NCI-H82 (cell line): ENCODE data around the gene LOXL3.

Experiments
- DNase-seq: peaks from one replicate; lab custom pipeline; 2025; lab: John Stamatoyannopoulos, UW

Gene LOXL3

DNA sequence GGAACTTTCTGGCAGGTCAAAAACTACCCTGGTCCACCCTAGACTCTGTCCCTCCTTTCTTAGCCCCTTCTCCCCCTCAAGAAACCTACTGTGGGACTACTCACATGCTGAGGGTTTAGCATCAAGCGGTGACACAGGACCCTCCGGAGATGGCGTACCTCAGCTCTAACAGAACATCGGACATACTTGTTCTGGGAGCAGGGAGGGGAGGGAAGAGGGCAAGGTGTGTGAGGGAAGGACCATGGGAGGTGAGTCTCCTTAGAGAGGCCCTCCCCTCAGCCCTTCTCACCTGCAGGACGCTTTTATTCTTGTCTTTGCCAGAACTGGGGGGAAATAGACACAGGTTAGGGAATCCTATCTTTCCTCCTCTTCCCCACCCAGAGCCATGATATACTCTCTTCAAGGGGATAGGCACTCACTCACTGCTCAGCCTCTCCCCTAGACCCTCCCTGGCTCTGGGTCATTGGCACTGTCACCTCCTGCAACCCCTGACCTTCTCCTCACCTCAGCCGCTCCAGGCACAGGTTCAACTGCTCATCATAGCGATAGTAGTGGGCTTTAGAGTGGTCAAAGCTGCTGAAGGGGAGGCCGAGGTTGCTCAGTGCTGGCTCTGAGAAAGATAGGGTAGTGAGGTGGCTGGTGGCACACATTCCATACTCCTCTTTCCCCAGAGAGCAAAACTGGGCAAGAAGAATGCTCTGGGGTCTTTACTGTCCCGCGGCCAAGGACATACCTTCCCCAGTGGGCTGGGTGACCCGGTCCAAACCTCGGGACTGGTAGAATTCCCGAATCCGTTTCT lies 48.1 kb downstream of the LOXL3 start:
- no peak for DNase-seq

DNA sequence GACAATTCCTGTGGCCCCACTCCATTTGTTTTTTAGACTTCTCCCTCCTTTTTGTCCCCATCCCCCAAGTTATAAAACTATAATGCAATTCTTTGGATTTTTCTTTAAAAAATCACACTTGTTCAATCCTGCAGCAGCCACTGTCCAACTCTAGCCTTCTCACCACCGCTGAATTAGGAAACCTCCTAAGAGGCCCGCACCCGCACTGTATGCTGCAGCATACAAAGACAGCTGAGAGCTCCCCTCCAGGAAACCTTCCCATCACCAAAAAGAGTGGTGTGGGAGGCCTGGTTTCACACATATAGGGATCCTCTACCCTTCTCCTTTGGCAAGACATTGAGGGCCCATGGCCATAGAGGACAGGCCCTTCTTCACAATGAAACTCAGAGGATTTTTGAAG lies 49.2 kb downstream of the LOXL3 start:
- no peak for DNase-seq

DNA sequence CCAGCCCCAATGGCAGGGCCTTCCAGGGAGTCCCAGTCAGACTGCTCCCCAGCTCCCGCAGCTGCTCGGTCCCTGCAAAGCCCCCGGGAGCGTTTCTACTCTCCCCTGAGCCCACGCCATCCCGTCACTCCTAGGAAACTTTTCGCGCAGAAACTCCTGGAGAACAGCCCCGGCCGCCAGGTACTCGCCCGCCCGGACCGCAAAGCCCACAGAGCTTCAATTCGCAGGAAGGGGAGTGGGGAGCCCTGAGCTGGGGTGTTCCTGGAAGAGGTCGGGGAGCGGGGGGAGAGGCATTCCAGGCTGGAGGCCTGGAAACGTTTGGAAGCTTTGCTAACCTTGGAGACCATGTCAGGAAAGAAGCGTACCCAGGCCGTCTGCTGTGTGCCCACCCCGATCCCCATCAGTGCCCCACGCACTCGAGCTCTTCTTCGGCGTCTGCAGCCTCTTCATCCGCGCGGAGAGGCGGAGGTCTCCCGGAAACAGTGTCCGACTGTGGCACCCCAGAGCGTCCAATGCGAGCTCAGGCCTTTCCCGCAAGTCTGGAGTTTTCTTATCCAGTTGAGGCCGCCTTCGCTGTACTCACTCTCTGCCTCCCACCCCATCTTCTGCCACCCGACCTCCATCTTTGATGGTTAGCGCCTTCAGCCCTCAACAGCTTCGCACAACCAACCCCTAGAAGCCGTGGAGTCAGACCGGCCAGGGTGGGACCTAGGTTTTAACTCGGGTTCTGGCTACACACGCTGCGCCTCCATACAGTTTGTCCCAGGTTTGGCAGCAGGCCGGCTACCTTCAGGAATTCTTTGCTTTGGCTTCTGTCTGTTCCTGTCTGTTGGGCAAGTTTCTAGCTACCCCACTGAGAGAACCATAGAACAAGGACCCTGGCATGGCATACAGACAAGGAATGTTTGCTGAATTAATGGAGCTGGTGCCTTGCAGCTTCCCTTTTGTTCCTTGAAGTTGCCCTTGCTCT lies 50.0 kb downstream of the LOXL3 start:
- DNase-seq: no peak

DNA sequence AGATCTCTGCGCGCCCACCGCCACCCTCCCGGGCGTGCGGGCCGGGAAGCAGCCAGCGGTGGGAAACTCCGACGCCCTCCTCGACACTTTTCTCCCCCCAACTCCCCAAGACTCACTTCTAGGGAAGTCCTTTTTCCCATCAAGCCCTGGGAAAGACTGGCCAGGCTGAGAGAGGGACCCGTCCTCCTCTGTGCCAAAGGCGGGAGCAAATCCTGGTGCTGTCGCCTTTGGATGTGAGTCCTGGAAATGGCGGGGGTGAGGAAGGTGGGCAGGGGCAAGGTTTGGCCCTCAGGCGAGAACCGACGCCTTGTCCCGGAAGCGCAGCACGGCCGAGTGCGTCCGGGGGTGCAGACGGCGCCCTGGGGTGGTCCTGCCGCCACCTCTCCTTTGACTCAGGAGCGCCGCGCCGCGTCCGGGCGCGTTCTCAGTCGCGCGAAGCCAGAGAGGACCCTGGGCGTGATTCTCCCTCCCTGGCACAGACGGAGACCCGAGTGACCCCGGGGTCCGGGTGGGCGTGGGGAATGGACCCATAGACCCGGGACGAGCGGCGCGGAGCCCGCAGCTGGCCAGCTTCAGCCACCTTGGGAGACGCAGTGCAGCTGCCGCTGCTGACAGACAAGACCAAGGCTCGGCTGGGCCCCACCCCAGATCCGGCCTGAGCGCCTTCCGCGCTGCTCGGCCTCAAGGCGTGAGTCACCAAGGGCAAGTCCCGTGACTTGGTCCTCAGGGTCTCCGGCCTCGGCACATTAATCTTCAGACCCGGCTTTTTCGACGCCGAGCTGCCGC lies 50.8 kb downstream of the LOXL3 start:
- DNase-seq: peak; percentile 77

DNA sequence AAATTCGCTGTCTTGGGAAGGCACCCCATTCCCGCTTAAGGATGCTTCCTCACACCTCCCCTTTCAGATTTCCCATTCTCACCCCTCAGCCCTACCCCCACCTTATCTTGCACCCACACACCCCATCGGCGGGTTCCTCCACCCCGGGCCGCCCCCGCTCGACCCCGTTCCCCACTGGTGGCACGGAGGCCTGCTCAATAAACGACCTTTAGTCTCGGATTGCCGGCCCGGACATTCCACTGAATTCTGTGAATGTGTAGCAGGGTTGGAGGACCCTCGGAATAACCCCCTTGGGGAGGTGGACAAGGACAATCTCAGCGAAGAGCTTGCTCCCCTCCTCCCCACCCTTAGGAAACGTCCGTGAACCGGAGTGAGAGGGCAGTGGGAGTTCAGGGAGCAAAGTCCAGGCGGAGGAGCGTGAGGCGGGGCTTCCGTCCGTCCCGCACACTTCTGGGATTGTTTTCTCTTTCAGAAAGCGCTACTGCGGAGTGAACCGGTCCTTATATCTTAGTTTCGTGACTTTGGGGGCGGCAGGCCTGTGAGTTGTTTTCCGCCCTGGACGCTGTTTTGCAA lies 51.5 kb downstream of the LOXL3 start:
- DNase-seq: no peak

DNA sequence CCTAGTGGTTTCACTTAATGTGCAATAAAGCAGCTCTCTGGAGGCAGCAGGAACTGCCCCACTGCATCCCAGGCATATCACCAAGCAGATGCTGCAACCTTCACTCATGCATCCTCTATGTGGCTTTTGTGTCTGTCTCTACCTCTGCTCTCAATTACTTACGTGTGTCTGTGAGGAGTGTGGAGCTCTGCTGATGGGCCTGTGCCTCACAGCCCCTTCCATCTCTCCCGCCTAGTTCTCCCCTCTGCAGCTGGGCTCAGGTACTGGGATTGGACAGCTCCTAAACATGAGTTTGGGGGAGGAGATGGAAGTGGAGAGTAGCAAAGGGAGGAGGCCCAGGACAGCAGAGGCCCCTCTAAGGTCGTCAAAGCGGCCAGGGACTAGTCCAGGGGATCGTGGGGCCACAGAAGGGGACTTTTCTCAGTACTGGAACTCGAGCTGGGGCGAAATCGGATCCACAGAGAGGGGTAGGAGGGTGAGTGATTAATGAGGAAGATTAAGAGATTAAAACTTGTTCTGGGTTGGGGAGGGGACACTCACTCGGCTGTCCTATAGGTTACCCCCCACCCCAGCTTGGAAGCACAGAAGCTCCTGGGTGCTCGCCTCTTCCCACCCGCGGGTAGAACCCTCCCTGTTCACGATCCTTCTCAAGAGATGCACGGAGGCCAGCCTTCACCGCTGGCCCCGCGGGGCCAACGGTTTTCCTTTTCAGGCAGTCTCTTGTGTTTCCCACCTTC lies 52.2 kb downstream of the LOXL3 start:
- DNase-seq: peak; percentile 95

DNA sequence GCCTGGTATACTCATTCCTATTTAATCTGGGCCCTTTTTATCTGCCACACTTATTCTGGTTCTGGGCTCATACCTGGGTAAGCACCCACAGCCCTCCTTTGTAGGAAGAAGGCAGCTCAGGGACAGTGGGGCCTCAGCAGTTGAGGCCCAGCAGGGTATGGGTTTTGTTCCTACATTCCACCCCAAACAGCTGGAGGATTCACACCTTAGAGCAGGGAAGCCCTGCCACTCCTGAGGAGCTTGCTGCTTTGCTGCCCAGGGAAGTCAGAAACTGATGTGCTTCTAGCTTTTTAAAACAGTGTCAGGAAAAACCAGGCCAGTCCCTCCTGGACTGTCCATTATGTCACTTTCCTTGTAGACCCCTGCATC lies 53.2 kb downstream of the LOXL3 start:
- no peak for DNase-seq

DNA sequence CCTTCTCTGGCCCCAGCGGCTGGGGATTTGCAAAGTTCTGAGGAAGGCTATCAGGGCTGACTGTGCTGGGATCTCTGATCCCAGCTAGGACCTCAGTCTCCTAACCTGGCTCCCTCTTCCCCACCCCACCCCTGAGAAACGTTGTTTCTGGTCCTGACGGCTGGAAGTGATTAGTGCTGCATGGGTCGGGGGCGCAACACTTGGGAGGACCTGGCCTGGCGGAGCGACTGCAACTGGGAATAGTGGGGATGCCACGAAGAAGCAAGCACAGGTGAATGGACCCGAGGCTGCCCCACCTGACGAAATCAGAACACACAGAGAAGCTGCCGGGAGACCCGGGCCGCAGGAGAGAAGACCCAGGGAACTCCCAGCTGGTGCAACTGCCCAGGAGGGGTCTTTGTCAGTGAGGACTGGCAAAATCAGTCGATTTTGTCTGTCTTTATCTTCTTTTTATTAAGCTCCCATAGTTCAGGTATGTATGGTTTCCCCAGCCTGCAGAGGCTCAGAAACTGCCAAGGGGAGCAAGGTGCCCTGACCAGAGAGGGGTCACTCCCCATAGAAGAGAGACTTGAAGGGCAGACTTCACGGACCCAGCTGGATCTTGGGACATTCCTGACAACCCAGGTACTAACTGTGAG lies 53.7 kb downstream of the LOXL3 start:
- DNase-seq: no peak

DNA sequence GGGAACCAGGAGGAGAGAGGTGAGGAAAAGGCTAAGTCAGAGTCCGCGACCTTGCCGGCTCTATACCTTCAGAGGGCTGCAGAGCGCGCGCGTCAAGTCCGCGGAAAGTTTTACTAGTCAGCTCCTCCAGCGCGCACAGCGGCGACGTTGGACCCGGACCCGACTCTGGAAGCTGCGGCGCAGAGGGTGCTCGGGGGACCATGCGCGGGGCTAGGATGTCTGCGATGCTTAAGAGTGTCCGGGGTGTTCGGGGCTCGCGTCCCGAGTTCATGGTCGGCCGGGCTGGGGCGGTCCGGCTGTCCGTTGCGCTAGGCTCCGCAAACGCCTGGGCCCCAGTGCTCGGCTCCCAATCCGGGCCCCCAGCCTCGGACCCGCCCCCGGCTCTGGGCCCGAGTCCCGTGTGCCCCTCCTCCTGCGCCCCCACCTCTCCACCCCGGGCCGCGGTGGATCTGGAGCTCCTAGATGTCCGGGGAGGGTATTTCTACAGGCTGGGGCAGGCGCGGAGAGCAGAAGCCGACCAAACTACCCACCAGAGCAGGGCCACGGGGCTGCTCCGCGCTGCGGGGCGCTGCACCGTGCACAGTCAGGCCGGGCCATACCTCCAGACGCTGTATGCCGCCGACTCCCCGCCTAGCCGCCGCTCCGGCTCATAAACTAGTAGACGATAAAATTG lies 54.3 kb downstream of the LOXL3 start, which contains the start of gene LBX2:
Gene LBX2, minus strand, starts transcription at position 337 of the 673 bp plus-strand sequence. Its CDS starts 66 bp downstream, at position 271.
- no peak for DNase-seq

DNA sequence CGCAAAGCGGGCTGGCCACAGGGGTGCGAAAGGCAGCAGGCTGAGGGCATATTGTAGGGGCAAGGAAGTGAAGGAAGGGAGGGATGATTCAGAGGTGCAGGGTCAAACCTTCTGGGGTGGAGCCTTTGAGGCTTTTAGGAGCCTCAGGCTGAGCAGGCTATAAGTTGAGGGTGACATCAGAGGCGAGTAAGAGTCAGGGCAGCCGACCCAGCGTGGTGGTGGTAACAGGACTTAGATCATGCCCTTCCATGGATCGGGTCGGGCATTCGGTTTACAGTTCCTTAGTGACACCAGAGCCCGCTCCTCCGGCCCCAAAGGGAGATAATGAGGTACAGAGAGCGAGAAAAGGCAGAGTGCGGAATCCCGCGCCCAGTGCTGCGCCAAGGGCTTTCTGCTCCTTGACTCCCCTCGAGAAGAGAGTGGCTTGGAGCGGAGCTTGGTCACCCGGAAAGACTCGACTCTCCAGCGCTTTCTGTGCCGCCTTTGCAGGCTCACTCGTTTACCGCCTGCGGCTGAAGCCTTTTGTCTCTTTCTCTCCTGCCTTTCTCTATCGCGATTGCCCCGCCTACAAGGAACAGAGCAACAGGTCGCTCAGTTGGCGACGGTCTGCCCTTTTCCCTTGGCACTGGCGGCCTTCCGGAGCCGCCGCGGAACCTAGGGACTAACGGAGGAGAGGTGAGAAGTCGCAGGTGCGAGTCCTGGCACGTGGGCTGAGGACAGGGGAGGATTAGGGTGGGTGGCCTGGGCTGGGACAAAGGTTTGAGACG lies 55.1 kb downstream of the LOXL3 start:
- DNase-seq: no peak

DNA sequence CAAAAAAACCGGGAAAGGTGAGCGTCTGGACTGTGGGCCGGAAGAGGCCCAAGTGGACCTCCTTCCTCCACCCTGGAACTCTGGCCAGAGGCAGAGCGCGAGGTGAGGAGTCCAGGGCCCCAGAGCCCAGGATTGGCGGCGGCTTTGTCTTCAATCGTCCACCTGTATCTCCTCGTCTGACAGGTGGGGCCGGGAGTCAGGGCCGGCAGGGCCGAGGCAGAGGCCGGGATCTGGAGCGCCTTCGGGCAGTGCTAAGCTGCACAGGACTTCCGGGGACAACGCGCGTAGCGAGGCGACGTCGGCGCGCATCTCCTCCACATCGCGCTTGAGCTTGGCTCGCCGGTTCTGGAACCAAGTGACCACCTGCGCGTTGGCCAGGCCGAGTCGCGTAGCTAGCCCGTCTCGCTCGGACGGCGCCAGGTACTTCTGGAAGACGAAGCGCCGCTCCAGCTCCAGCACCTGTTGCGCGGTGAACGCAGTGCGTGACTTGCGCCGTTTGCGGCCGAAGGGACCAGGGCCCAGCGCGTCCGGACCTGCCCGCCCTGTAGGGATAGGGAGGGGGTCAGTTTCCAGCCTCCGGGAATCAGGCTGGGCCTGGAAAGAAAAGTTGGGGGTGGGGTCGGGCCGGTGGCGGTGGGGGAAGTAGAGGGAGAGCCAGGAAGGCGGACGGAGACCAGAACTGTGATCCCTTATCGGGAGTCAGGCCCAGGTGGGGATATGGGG lies 55.8 kb downstream of the LOXL3 start:
- DNase-seq: no peak

DNA sequence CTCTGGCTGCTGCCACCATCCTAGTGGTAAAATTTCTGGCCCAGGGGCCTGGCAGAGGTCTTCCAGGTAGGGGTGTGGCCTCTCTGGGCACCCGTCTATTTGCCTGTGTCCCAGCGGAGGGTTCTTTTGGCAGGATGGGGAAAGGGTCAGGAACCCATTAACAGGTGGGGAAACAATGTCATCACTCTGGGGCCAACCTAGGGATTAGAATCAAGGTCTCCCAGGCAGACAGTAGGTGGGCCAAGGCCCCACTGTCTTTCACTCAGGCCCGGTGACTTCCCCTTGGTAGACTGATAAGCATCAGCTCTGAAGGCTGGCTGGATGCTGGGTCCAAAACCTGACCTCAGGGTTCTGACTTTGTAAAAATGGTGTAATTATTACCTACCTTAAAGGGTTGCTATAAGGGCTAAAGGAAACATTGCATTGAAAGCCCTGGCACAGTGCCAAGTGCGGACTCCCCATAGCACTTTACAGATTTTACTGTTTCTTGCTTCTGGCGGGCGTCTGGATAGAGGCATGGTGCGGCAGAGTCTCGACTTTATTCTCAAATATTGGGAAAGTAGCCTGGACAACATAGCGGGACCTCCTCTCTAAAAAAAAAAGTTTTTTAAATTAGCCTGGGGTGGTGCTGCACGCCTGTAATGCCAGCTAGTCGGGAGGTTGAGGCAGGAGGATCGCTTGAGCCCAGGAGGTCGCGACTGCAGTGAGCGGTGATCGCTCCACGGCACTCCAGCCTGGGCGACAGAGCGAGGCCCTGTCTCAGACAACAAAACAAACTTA lies 56.6 kb downstream of the LOXL3 start:
- DNase-seq: no peak

DNA sequence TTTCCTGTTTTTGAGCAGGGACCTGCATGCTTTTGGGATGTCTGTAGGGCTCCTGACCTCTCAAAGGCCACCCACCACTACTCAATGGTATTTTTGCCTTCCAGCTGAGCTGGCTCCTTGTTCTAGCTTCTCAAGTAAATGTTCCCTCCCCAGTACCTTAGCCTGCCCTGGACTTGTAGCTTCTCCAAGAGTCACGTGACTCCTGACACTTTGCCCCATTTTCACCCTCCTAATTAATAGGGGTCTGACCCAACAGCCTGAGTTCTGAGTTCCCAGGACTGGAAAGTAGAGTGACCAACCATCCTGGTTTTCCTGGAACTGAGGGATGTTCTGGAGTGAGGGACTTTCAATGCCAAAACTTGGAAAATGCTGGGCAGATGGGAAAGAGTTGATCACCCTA lies 58.3 kb downstream of the LOXL3 start:
- DNase-seq: no peak

DNA sequence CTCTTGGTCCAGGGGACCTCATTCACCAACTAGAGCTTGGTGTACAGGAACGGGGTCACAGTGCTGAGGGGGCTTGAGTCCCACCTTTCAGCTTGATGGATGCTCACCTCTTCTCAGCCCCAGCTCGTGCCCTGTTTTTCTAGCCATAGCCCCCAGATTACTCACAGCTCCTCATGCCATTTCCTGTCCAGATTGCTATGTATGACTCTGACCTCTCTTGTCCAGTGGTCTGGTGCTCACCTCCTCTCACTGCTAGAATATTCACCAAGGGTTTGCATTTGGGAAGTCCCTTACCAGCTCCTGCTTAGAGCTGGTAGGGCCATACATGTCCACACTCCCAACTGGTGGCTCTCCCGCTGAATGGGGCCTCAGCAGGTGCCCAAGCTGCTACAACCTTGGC lies 60.2 kb downstream of the LOXL3 start:
- DNase-seq: no peak

DNA sequence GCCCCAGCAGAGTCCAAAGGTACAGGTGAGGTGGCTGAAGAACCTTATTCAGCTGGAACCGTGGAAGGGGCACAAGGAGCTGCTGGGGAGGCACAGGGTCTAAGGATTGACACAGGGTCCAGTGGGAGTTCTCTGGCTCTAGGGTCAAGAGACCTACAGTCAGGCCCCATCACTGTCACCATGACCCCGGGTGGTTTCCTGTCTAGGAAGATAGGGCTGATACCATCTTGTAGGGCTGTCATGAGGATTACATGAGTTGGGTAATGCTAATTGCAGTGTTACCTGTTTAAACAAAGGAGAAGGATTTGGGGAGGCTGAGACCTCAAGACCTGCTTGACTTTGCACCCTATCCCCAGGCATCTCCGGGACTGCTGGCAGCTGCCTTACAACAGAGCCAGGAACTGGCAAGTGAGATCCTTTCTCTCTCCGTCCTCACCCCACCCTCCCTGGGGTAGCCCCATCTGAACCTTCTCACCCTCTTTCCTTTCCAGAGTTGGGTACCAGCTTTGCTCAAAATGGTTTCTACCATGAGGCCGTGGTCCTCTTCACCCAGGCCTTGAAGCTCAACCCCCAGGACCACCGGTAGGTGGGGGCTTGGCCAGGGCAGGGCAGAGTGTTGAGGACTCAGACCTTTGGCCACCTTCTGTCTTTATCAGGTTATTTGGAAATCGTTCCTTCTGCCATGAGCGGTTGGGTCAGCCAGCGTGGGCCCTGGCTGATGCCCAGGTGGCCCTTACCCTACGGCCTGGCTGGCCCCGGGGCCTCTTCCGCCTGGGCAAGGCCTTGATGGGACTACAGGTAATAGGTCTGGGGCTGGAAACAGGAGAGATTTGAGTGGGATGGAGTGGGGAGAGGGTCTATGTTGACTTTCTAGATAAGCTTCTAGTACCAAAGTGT lies 61.8 kb downstream of the LOXL3 start:
- DNase-seq: no peak

DNA sequence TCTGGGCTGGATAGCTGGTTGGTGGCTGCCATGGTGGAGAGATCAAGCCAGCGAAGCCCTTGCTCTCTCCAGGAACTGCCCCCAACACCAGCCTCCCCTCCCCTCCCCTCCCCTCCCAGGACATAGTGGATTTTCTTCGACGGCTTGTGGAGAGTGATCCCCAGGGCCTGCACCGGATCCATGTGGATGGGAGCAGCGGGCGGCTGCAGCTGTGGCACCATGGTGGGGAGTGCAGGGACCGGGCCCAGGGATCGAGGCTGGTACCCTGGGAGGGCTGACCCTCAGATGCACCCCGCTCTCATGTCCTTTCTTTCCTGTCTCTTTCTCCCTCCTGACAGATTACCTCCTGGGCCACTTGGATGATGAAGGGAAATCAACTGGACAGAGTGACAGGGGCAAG lies 63.8 kb downstream of the LOXL3 start:
- no peak for DNase-seq
